GM12891 (cell line): ENCODE results near the gene NTRK3.

ENCODE experiments used
- POLR2A ChIP-seq: IDR thresholded peaks from 2 replicates; pipeline ENCODE4 v1.6.1; 2011; ENCODE audit warnings: low read depth, low read length, control low read depth
- POLR2AphosphoS5 ChIP-seq: IDR thresholded peaks from 2 replicates; pipeline ENCODE4 v1.6.1; 2011; ENCODE audit warnings: low read depth, low read length, control low read depth

- no peak for TF ChIP-seq POLR2A
- TF ChIP-seq POLR2AphosphoS5, result no peak
Observed at GRCh38 chr15:87944050-87944449, 312.5 kb downstream of the NTRK3 start.
